DMS53 treated with DMSO at 0.1 percent for 48 hours (cell line): ENCODE data around the gene SSBP2.
"Not testable (repeated sequence)": the region's sequence is repeated elsewhere in the genome, so short reads cannot be mapped to it uniquely, and the experiment has no call there.

ENCODE experiments used
- DNase-seq: peaks from one replicate; lab custom pipeline; 2025; ENCODE audit not compliant: unreplicated experiment; lab: John Stamatoyannopoulos, UW

Gene SSBP2

GRCh38 chr5:81435023-81435422, 315.9 kb downstream of the SSBP2 start:
- DNase-seq: no peak

- no peak for DNase-seq
Observed at GRCh38 chr5:81429985-81430384, 320.9 kb downstream of the SSBP2 start.

- no peak for DNase-seq
Observed at GRCh38 chr5:81429363-81429762, 321.5 kb downstream of the SSBP2 start.

GRCh38 chr5:81428861-81429260, 322.0 kb downstream of the SSBP2 start:
- DNase-seq: no peak

GRCh38 chr5:81428446-81428845, 322.5 kb downstream of the SSBP2 start:
- no peak for DNase-seq

GRCh38 chr5:81427566-81427965, 323.3 kb downstream of the SSBP2 start:
- DNase-seq: no peak

GRCh38 chr5:81426359-81427030, 324.4 kb downstream of the SSBP2 start:
- no peak for DNase-seq

- peak; percentile 56 for DNase-seq
Observed at GRCh38 chr5:81425569-81425968, 325.3 kb downstream of the SSBP2 start.

- no peak for DNase-seq
Observed at GRCh38 chr5:81424728-81425127, 326.2 kb downstream of the SSBP2 start.

- no peak for DNase-seq
Observed at GRCh38 chr5:81422671-81423070, 328.2 kb downstream of the SSBP2 start.

- DNase-seq: no peak
Observed at GRCh38 chr5:81420039-81420667, 330.7 kb downstream of the SSBP2 start.

GRCh38 chr5:81418606-81419005, 332.3 kb downstream of the SSBP2 start:
- no peak for DNase-seq

- no peak for DNase-seq
Observed at GRCh38 chr5:81417052-81417451, 333.8 kb downstream of the SSBP2 start.

- DNase-seq: no peak
Observed at GRCh38 chr5:81409896-81410295, 341.0 kb downstream of the SSBP2 start.

GRCh38 chr5:81409361-81409760, 341.5 kb downstream of the SSBP2 start:
- DNase-seq: no peak

GRCh38 chr5:81408496-81408895, 342.4 kb downstream of the SSBP2 start:
- DNase-seq: no peak

GRCh38 chr5:81407811-81408210, 343.1 kb downstream of the SSBP2 start:
- not testable (repeated sequence) for DNase-seq

GRCh38 chr5:81405126-81405891, 345.6 kb downstream of the SSBP2 start:
- DNase-seq: no peak

GRCh38 chr5:81402192-81402930, 348.5 kb downstream of the SSBP2 start:
- DNase-seq: no peak

GRCh38 chr5:81401266-81401665, 349.6 kb downstream of the SSBP2 start:
- DNase-seq: no peak

- no peak for DNase-seq
Observed at GRCh38 chr5:81400375-81400774, 350.5 kb downstream of the SSBP2 start.
